ENCODE data around the gene IER5. TPM values are rescaled to one million over a fixed set of nuclear protein-coding genes. Genes with fewer than 3 reads are reported as not detected.

The IER5 gene
- total RNA-seq, 1 experiment from 2014 or later = 20.4 TPM

DNA sequence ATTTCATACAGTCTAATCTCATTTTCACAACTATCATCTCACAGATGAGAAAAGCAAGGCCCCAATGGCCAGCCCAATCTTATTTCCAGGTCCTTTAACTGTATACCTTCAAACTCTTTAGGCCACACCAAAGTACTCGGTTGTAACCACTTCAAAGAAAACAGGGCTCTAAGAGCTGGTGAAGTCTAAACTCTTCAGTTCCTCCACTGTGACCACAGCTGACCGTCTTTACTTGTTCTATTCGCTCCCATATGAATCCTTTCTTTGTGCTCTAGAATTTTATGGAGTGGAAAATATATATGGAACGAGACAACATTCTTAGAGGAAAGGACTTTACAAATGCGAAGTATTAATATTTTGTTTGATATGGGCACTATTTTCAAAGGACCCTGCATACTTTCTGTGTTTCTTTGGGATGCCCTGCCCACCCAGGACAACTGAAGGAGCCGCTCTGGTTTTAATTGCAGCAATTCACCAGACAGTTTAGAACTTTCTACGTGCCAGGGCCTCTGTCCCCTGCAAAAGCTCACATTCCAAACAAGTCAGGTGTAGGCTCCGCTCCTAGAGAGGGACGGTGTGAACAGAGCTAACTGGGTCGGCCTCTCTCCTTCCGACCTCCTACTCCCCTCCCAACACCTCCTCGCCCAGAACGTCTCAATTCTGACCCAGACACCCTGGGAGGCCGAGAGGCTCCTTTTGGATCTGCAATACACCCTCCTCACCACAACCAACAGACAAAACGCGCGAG, 15.7 kb downstream of the IER5 start:
- CTCF ChIA-PET = no interaction called here
- BruUV-seq (replicated peaks) = TSS peak; percentile 81
- H3K27ac ChIP-seq (ENCODE audit: low read length) = peak overlapping the region; percentile 92
- no peaks in the 10 kb centered on the region for H3K36me3 ChIP-seq (ENCODE audit: control insufficient read depth, insufficient read depth, low read length)
- DNase-seq (ENCODE audit: low read depth, low spot score) (no peak), ATAC-seq (peak; percentile 33)
- in situ Hi-C loops (cut with HindIII; ENCODE audit: low pct_unique_long_range_greater_than_20kb, low sequenced_read_pairs) = no loop called here
- H3K27me3 ChIP-seq (ENCODE audit: control insufficient read depth, insufficient read depth, low read length) = no peaks in the 10 kb centered on the region
- no peak for TF ChIP-seq CTCF (IDR thresholded peaks at IDR 0.05)
- peaks cover 76% of the 10 kb centered on the region for H3K4me1 ChIP-seq (ENCODE audit: control insufficient read depth, insufficient read depth, low read length)
- intact Hi-C loops (cut with micrococcal nuclease; ENCODE audit: unreplicated experiment) = no loop called here
- POLR2A ChIA-PET = interaction anchor here (1.2 to 2.4 kb wide), 3 partner anchors 12 to 602 kb away, joined by 5 to 21 read pairs (median 5); partner anchors contain the start of gene ACBD6
- no peaks in the 10 kb centered on the region for H3K9me3 ChIP-seq (ENCODE audit: control insufficient read depth, insufficient read depth, low read depth, low read length)
- peak overlapping the region; percentile 66 to 81 for H3K4me3 ChIP-seq (ENCODE audit: low read depth in 2 of 2, low read length in 2 of 2)

DNA sequence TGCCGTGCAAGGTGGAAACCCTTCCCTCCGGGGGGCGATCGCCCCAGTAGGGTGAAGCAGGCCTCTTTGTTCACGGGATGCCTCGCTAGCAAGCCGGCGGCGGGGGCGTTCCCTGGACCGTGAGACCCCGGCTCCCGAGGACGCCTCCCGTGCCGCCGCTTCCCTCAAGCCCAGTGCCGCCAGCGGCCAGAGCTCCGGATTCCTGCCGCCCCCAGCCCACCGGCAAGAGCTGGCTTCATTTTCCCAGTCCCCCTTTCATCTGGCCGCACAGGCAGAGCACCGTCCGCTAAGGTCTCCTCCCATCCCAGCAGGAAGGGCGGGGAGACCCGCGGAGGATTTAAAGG, 16.3 kb downstream of the IER5 start:
- ATAC-seq (no peak; the same call in 1 of the 2 replicates), DNase-seq (ENCODE audit: low read depth, low spot score) (no peak)
- no peaks in the 10 kb centered on the region for H3K36me3 ChIP-seq (ENCODE audit: control insufficient read depth, insufficient read depth, low read length)
- no peak for TF ChIP-seq POLR2AphosphoS5 (IDR thresholded peaks at IDR 0.05; ENCODE audit: low read depth, low read length)
- peak; percentile 99 for TF ChIP-seq TCF7L2 (IDR thresholded peaks at IDR 0.05; ENCODE audit: low read depth, low read length)
- no TSS peak for BruUV-seq (replicated peaks)
- intact Hi-C loops (cut with micrococcal nuclease; ENCODE audit: unreplicated experiment) (no loop called here), in situ Hi-C loops (cut with HindIII; ENCODE audit: low pct_unique_long_range_greater_than_20kb, low sequenced_read_pairs) (no loop called here)
- POLR2A ChIA-PET = interaction anchor here (0.9 to 2.4 kb wide), 4 partner anchors 12 to 602 kb away, joined by 4 to 21 read pairs (median 5); partner anchors contain the start of gene ACBD6
- H3K27ac ChIP-seq (ENCODE audit: low read length) = peak overlapping the region; percentile 92
- no peaks in the 10 kb centered on the region for H3K27me3 ChIP-seq (ENCODE audit: control insufficient read depth, insufficient read depth, low read length)
- H3K4me1 ChIP-seq (ENCODE audit: control insufficient read depth, insufficient read depth, low read length) = peaks cover 76% of the 10 kb centered on the region
- peak overlapping the region; percentile 66 to 81 for H3K4me3 ChIP-seq (ENCODE audit: low read depth in 2 of 2, low read length in 2 of 2)
- no peaks in the 10 kb centered on the region for H3K9me3 ChIP-seq (ENCODE audit: control insufficient read depth, insufficient read depth, low read depth, low read length)
- CTCF ChIA-PET = interaction anchor here (0.6 kb wide), 1 partner anchor 30 kb away, joined by 3 read pairs; no protein-coding TSS in a partner anchor

- BruUV-seq (replicated peaks) = no TSS peak
- in situ Hi-C loops (cut with HindIII; ENCODE audit: low pct_unique_long_range_greater_than_20kb, low sequenced_read_pairs) (no loop called here), intact Hi-C loops (cut with micrococcal nuclease; ENCODE audit: unreplicated experiment) (no loop called here)
- Histone ChIP-seq H3K27me3 (ENCODE audit: control insufficient read depth, insufficient read depth, low read length) (no peaks in the 10 kb centered on the region), H3K4me1 (ENCODE audit: control insufficient read depth, insufficient read depth, low read length) (peaks cover 71% of the 10 kb centered on the region), H3K36me3 (ENCODE audit: control insufficient read depth, insufficient read depth, low read length) (no peaks in the 10 kb centered on the region), H3K27ac (ENCODE audit: low read length) (peak overlapping the region; percentile 92), H3K9me3 (ENCODE audit: control insufficient read depth, insufficient read depth, low read depth, low read length) (no peaks in the 10 kb centered on the region), H3K4me3 (ENCODE audit: low read depth in 2 of 2, low read length in 2 of 2) (peak overlapping the region; percentile 66 to 81)
- peak; percentile 60; the same call in 1 of the 2 replicates for TF ChIP-seq SIN3A (IDR thresholded peaks at IDR 0.05; ENCODE audit: borderline replicate concordance, insufficient read depth, low read depth, low read length)
- TF ChIP-seq TCF7L2 (IDR thresholded peaks at IDR 0.05; ENCODE audit: low read depth, low read length) = peak; percentile 44
- TF ChIP-seq, protein P1, sequence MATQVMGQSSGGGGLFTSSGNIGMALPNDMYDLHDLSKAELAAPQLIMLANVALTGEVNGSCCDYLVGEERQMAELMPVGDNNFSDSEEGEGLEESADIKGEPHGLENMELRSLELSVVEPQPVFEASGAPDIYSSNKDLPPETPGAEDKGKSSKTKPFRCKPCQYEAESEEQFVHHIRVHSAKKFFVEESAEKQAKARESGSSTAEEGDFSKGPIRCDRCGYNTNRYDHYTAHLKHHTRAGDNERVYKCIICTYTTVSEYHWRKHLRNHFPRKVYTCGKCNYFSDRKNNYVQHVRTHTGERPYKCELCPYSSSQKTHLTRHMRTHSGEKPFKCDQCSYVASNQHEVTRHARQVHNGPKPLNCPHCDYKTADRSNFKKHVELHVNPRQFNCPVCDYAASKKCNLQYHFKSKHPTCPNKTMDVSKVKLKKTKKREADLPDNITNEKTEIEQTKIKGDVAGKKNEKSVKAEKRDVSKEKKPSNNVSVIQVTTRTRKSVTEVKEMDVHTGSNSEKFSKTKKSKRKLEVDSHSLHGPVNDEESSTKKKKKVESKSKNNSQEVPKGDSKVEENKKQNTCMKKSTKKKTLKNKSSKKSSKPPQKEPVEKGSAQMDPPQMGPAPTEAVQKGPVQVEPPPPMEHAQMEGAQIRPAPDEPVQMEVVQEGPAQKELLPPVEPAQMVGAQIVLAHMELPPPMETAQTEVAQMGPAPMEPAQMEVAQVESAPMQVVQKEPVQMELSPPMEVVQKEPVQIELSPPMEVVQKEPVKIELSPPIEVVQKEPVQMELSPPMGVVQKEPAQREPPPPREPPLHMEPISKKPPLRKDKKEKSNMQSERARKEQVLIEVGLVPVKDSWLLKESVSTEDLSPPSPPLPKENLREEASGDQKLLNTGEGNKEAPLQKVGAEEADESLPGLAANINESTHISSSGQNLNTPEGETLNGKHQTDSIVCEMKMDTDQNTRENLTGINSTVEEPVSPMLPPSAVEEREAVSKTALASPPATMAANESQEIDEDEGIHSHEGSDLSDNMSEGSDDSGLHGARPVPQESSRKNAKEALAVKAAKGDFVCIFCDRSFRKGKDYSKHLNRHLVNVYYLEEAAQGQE (IDR thresholded peaks at IDR 0.05; ENCODE audit: insufficient read depth in 1 of 2, low read depth in 2 of 2, low read length in 1 of 2) = no peak
- ChIA-PET CTCF (interaction anchor here (0.6 to 0.7 kb wide), 2 partner anchors 9 to 30 kb away, joined by 3 to 6 read pairs; no protein-coding TSS in a partner anchor), POLR2A (interaction anchor here (0.6 to 2.4 kb wide), 9 partner anchors 12 to 603 kb away, joined by 4 to 21 read pairs (median 6); partner anchors contain the start of gene ACBD6)
- no peak for DNase-seq (ENCODE audit: low read depth, low spot score)
- peak; percentile 88 for ATAC-seq
Measured at GRCh38 chr1:181105134-181106021, 16.9 kb downstream of the IER5 start.
